NCI-H187 (cell line): ENCODE data around the gene SLC25A11.

Experiments used
- DNase-seq, 2 experiments: peaks; one replicate each; lab custom pipeline; 2025; lab: John Stamatoyannopoulos, UW

SLC25A11 gene

GRCh38 chr17:4966844-4967538, 27.1 kb upstream of the SLC25A11 start:
- peak; percentile 88 to 89 for DNase-seq

- DNase-seq = no peak
Observed at GRCh38 chr17:4965311-4965986, 25.6 kb upstream of the SLC25A11 start.

- no peak for DNase-seq
Observed at GRCh38 chr17:4960279-4960922, 20.6 kb upstream of the SLC25A11 start.

GRCh38 chr17:4959261-4959965, 19.6 kb upstream of the SLC25A11 start:
- DNase-seq = no peak

- DNase-seq = no peak
Observed at GRCh38 chr17:4958102-4958501, 18.3 kb upstream of the SLC25A11 start.

- no peak for DNase-seq
Observed at GRCh38 chr17:4956493-4957061, 16.7 kb upstream of the SLC25A11 start.

- no peak for DNase-seq
Observed at GRCh38 chr17:4955091-4955490, 15.2 kb upstream of the SLC25A11 start.

- no peak for DNase-seq
Observed at GRCh38 chr17:4953451-4953961, 13.7 kb upstream of the SLC25A11 start.

- DNase-seq = no peak
Observed at GRCh38 chr17:4951486-4951885, 11.6 kb upstream of the SLC25A11 start.

- DNase-seq = no peak
Observed at GRCh38 chr17:4950746-4951204, 10.9 kb upstream of the SLC25A11 start, which contains the start of gene ENO3. Gene ENO3 (plus strand): TSS chr17:4951119. CDS start chr17:4951830, 711 bp downstream.

GRCh38 chr17:4950075-4950745, 10.4 kb upstream of the SLC25A11 start:
- DNase-seq = no peak

- no peak for DNase-seq
Observed at GRCh38 chr17:4949321-4950074, 9.7 kb upstream of the SLC25A11 start.

- DNase-seq = peak; percentile 33 to 53
Observed at GRCh38 chr17:4948931-4949320, 9.1 kb upstream of the SLC25A11 start.

- peak; percentile 25 to 49 for DNase-seq
Observed at GRCh38 chr17:4948166-4948930, 8.5 kb upstream of the SLC25A11 start, which contains the start of gene PFN1. Gene PFN1 (minus strand): TSS chr17:4948530. CDS start chr17:4948394, 136 bp downstream.

- no peak for DNase-seq
Observed at GRCh38 chr17:4947411-4948165, 7.7 kb upstream of the SLC25A11 start.

GRCh38 chr17:4947010-4947410, 7.2 kb upstream of the SLC25A11 start:
- DNase-seq = no peak

- DNase-seq = no peak
Observed at GRCh38 chr17:4946312-4946976, 6.6 kb upstream of the SLC25A11 start.

- no peak for DNase-seq
Observed at GRCh38 chr17:4945944-4946280, 6.1 kb upstream of the SLC25A11 start.
